SK-N-SH treated with all-trans-retinoic acid at 6 μM for 48 hours (cell line): Measurements from ENCODE around the gene PRKCQ.

Experiments used
- ATAC-seq: fragments of 200-7000 bp; cut with Tn5 transposase; 3 replicates; pipeline ENCODE4 v1.9.1; 2020; ENCODE audit warnings: mild to moderate bottlenecking, moderate library complexity
- ARNTL ChIP-seq: fragments of 450-650 bp; formaldehyde crosslinking; IDR thresholded peaks from 2 replicates; pipeline ENCODE4 v1.5.0; 2020; ENCODE audit warnings: low read depth, mild to moderate bottlenecking, moderate library complexity, borderline replicate concordance
- BACH2 ChIP-seq: fragments of 250-450 bp; sonication (Bioruptor Pico); IDR thresholded peaks from 2 replicates; pipeline ENCODE4 v1.9.0; 2021; ENCODE audit warnings: mild to moderate bottlenecking, borderline replicate concordance
- ESRRG ChIP-seq: fragments of 250-450 bp; sonication (Bioruptor Pico); IDR thresholded peaks from 2 replicates; pipeline ENCODE4 v1.6.1; 2021; ENCODE audit warnings: mild to moderate bottlenecking
- GLIS3 ChIP-seq: fragments of 250-450 bp; sonication (Bioruptor Pico); IDR thresholded peaks from 2 replicates; pipeline ENCODE4 v1.5.0; 2020; ENCODE audit warnings: mild to moderate bottlenecking, moderate library complexity
- ISL1 ChIP-seq: fragments of 250-450 bp; sonication (Bioruptor Pico); IDR thresholded peaks from 2 replicates; pipeline ENCODE4 v2.1.2; 2022; ENCODE audit warnings: mild to moderate bottlenecking, moderate library complexity
- OSR1 ChIP-seq: fragments of 250-450 bp; sonication (Bioruptor Pico); IDR thresholded peaks from 2 replicates; pipeline ENCODE4 v1.8.0; 2022; ENCODE audit warnings: moderate library complexity, mild to moderate bottlenecking, inconsistent platforms
- PPARA ChIP-seq: fragments of 250-450 bp; sonication (Bioruptor Pico); IDR thresholded peaks from 2 replicates; pipeline ENCODE4 v1.5.0; 2020; ENCODE audit warnings: mild to moderate bottlenecking, borderline replicate concordance
- RARB ChIP-seq: fragments of 250-450 bp; sonication (Bioruptor Pico); IDR thresholded peaks from 2 replicates; pipeline ENCODE4 v1.8.0; 2021; ENCODE audit warnings: mild to moderate bottlenecking, moderate library complexity
- SNAI2 ChIP-seq: fragments of 250-450 bp; sonication (Bioruptor Pico); IDR thresholded peaks from 2 replicates; pipeline ENCODE4 v1.5.0; 2020; ENCODE audit warnings: mild to moderate bottlenecking, moderate library complexity
- TOX ChIP-seq: fragments of 250-450 bp; sonication (Bioruptor Pico); IDR thresholded peaks from 2 replicates; pipeline ENCODE4 v1.8.0; 2021; ENCODE audit warnings: mild to moderate bottlenecking, moderate library complexity, borderline replicate concordance
- ZC3H10 ChIP-seq: fragments of 250-450 bp; sonication (Bioruptor Pico); IDR thresholded peaks from 2 replicates; pipeline ENCODE4 v1.5.1; 2021; ENCODE audit warnings: mild to moderate bottlenecking, moderate library complexity
- ZNF565 ChIP-seq: fragments of 450-650 bp; formaldehyde crosslinking; conservative IDR thresholded peaks from 2 replicates; pipeline ENCODE4 v1.5.0; 2020; ENCODE audit warnings: low read depth, mild to moderate bottlenecking, moderate library complexity
- ZNF70 ChIP-seq: fragments of 450-650 bp; formaldehyde crosslinking; IDR thresholded peaks from 2 replicates; pipeline ENCODE4 v1.5.0; 2020; ENCODE audit warnings: mild to moderate bottlenecking, moderate library complexity
- ZNF8 ChIP-seq: fragments of 450-650 bp; formaldehyde crosslinking; IDR thresholded peaks from 2 replicates; pipeline ENCODE4 v1.5.0; 2020; ENCODE audit warnings: mild to moderate bottlenecking, moderate library complexity
- TF ChIP-seq, protein P1 (sequence below): fragments of 250-450 bp; sonication (Bioruptor Pico); IDR thresholded peaks from 2 replicates; pipeline ENCODE4 v1.5.0; 2020; ENCODE audit warnings: mild to moderate bottlenecking, moderate library complexity
- TF ChIP-seq, protein P2 (sequence below): fragments of 250-450 bp; sonication (Bioruptor Pico); IDR thresholded peaks from 2 replicates; pipeline ENCODE4 v1.5.1; 2020; ENCODE audit warnings: low read depth, mild to moderate bottlenecking, moderate library complexity
- TF ChIP-seq, protein P3 (sequence below): fragments of 250-450 bp; sonication (Bioruptor Pico); IDR thresholded peaks from 2 replicates; pipeline ENCODE4 v1.8.0; 2020; ENCODE audit warnings: mild to moderate bottlenecking, moderate library complexity, borderline replicate concordance
- TF ChIP-seq, protein P4 (sequence below): fragments of 250-450 bp; sonication (Bioruptor Pico); IDR thresholded peaks from 2 replicates; pipeline ENCODE4 v1.8.0; 2021; ENCODE audit warnings: low read depth, mild to moderate bottlenecking, moderate library complexity, borderline replicate concordance

The PRKCQ gene

DNA sequence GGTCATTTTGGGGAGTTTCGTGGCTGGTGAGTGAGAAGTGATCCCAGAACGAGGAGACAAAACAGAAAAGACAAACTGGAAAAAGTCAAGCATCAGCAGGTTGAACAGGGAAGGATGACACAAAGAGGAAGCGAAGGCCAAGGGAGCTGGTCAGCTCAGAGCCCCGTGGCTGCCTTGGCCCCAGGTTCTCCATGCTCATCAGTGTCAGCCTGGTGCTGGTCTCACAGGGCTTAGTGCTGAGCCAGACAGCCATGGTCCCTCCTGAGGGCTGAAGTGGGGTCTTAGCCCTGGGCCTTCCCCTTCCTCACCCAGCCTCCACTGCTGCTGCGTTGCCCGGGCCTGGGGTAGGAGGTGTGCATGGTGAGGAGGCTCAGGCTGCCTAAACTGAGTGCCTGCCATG, 193.7 kb downstream of the PRKCQ start (continued):
- TF ChIP-seq, protein P1, sequence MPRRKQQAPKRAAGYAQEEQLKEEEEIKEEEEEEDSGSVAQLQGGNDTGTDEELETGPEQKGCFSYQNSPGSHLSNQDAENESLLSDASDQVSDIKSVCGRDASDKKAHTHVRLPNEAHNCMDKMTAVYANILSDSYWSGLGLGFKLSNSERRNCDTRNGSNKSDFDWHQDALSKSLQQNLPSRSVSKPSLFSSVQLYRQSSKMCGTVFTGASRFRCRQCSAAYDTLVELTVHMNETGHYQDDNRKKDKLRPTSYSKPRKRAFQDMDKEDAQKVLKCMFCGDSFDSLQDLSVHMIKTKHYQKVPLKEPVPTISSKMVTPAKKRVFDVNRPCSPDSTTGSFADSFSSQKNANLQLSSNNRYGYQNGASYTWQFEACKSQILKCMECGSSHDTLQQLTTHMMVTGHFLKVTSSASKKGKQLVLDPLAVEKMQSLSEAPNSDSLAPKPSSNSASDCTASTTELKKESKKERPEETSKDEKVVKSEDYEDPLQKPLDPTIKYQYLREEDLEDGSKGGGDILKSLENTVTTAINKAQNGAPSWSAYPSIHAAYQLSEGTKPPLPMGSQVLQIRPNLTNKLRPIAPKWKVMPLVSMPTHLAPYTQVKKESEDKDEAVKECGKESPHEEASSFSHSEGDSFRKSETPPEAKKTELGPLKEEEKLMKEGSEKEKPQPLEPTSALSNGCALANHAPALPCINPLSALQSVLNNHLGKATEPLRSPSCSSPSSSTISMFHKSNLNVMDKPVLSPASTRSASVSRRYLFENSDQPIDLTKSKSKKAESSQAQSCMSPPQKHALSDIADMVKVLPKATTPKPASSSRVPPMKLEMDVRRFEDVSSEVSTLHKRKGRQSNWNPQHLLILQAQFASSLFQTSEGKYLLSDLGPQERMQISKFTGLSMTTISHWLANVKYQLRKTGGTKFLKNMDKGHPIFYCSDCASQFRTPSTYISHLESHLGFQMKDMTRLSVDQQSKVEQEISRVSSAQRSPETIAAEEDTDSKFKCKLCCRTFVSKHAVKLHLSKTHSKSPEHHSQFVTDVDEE (CRISPR knock-in tag): no peak
- no peak for TF ChIP-seq ZNF8 (CRISPR knock-in tag)
- TF ChIP-seq, protein P2, sequence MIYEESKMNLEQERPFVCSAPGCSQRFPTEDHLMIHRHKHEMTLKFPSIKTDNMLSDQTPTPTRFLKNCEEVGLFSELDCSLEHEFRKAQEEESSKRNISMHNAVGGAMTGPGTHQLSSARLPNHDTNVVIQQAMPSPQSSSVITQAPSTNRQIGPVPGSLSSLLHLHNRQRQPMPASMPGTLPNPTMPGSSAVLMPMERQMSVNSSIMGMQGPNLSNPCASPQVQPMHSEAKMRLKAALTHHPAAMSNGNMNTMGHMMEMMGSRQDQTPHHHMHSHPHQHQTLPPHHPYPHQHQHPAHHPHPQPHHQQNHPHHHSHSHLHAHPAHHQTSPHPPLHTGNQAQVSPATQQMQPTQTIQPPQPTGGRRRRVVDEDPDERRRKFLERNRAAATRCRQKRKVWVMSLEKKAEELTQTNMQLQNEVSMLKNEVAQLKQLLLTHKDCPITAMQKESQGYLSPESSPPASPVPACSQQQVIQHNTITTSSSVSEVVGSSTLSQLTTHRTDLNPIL: no peak
- TF ChIP-seq ZNF70 (CRISPR knock-in tag): no peak

DNA sequence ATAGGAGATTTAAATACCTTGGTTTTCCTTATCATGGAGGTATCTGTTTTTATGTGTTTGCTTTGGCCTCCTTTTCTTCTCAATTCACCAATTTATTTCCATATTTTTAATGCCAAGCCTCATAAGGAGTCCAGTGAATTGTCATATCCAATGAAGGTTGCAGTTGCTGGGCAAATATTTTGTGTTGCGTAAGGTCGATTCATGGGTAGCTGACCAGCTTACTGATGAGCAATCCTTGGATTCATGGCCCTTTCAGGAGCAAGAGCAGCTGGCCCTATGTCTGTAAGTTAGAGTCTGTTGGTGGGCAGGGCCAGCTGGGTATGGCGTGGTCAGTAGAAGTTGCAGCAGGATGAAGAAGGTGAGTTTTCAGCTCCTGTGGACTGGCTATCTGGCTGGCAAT, 194.4 kb downstream of the PRKCQ start:
- TF ChIP-seq PPARA (CRISPR knock-in tag) (no peak), OSR1 (CRISPR knock-in tag) (no peak), ZNF8 (CRISPR knock-in tag) (no peak)
- TF ChIP-seq, protein P3, sequence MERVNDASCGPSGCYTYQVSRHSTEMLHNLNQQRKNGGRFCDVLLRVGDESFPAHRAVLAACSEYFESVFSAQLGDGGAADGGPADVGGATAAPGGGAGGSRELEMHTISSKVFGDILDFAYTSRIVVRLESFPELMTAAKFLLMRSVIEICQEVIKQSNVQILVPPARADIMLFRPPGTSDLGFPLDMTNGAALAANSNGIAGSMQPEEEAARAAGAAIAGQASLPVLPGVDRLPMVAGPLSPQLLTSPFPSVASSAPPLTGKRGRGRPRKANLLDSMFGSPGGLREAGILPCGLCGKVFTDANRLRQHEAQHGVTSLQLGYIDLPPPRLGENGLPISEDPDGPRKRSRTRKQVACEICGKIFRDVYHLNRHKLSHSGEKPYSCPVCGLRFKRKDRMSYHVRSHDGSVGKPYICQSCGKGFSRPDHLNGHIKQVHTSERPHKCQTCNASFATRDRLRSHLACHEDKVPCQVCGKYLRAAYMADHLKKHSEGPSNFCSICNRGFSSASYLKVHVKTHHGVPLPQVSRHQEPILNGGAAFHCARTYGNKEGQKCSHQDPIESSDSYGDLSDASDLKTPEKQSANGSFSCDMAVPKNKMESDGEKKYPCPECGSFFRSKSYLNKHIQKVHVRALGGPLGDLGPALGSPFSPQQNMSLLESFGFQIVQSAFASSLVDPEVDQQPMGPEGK (CRISPR knock-in tag): no peak
- no peak for ATAC-seq

DNA sequence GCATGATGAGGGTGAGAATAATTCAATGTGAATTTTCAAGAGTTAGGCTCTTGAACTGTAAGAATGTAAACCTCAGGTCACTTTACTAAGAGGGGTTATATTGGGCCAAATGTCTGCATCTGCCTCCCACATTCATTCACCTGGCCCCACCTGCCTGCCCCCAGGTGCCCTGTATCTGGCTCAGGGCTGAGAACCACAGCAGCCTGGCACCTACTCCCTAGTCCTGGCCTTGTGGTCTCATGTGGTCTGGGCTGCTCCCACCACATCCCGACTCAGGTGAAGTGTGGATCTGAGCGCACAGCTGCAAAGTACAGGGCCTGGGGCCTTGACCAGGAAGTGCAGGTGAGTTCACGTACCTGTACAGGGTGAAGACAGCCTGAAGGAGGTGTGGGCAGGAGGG, 195.2 kb downstream of the PRKCQ start:
- no peak for TF ChIP-seq ZNF565
- TF ChIP-seq, protein P1 (CRISPR knock-in tag): no peak
- TF ChIP-seq SNAI2 (CRISPR knock-in tag): no peak
- no peak for TF ChIP-seq PPARA (CRISPR knock-in tag)
- no peak for TF ChIP-seq BACH2
- TF ChIP-seq OSR1 (CRISPR knock-in tag): no peak
- no peak for TF ChIP-seq ARNTL (CRISPR knock-in tag)
- TF ChIP-seq ZNF70 (CRISPR knock-in tag): no peak
- TF ChIP-seq GLIS3 (CRISPR knock-in tag): no peak
- TF ChIP-seq RARB (CRISPR knock-in tag): no peak
- TF ChIP-seq, protein P2: no peak
- no peak for TF ChIP-seq ISL1 (CRISPR knock-in tag)
- TF ChIP-seq, protein P3 (CRISPR knock-in tag): no peak
- no peak for TF ChIP-seq ESRRG (CRISPR knock-in tag)
- ATAC-seq: no peak

DNA sequence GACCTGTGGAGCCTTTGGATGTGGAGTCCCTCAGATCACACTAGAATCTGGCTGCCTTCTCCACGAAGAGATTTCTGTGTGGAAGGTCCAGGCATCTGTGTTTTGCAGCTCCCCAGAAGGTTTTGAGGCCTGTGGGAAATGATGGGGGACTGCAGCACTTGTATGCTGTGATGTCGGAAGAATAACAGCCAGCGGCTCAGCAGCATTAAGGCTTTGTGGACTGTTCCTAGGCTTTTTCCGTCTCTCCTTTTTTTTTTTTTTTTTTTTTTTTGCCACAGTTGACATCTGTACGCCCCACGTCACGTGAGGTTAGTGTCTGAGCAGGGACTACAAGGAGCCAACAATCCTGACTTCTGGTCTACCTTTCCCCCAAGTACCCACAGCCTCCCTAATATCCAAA, 196.0 kb downstream of the PRKCQ start:
- ATAC-seq: no peak
- TF ChIP-seq, protein P4, sequence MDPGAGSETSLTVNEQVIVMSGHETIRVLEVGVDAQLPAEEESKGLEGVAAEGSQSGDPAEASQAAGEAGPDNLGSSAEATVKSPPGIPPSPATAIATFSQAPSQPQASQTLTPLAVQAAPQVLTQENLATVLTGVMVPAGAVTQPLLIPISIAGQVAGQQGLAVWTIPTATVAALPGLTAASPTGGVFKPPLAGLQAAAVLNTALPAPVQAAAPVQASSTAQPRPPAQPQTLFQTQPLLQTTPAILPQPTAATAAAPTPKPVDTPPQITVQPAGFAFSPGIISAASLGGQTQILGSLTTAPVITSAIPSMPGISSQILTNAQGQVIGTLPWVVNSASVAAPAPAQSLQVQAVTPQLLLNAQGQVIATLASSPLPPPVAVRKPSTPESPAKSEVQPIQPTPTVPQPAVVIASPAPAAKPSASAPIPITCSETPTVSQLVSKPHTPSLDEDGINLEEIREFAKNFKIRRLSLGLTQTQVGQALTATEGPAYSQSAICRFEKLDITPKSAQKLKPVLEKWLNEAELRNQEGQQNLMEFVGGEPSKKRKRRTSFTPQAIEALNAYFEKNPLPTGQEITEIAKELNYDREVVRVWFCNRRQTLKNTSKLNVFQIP (CRISPR knock-in tag): no peak
- TF ChIP-seq RARB (CRISPR knock-in tag) (no peak), ISL1 (CRISPR knock-in tag) (no peak), TOX (CRISPR knock-in tag) (no peak), ZC3H10 (no peak)
- TF ChIP-seq, protein P2: no peak
